ENCODE measurements around the gene TPRG1. TPM values are rescaled to one million over a fixed set of nuclear protein-coding genes. Genes with fewer than 3 reads are reported as not detected.

Gene TPRG1
- total and polyA plus RNA-seq, 2 of the 8 experiments (the other 6 are each of a cell fraction or from before 2014, with no cell fraction given) = 0.37 to 0.47 TPM

- Histone ChIP-seq H3K79me2 (ENCODE audit: control insufficient read depth in 1 of 2, insufficient read depth in 2 of 2, low read length in 2 of 2) (no peaks in the 10 kb centered on the region), H2BK120ac (replicated peaks; ENCODE audit: low read depth, low read length) (no peak overlapping the region), H2BK20ac (ENCODE audit: low read length) (no peak overlapping the region), H3K14ac (ENCODE audit: insufficient read length) (no peak overlapping the region), H3K4me2 (ENCODE audit: insufficient read depth in 1 of 2, low read depth in 2 of 2, low read length in 2 of 2) (no peak overlapping the region), H3K4me1 (replicated peaks in 1 of 4; ENCODE audit: control insufficient read depth in 3 of 4, insufficient read depth in 4 of 4, low read length in 3 of 4) (peaks cover 0 to 3% (median 1%) of the 10 kb centered on the region in 4 experiments; a peak in 2 of 7 replicates), H3K4me3 (ENCODE audit: extremely low read depth in 1 of 4, insufficient read depth in 2 of 4, low read depth in 3 of 4, low read length in 4 of 4) (no peak overlapping the region), H3K56ac (replicated peaks; ENCODE audit: insufficient read length, low read depth, low read length) (no peak overlapping the region), H4K91ac (replicated peaks; ENCODE audit: insufficient read length, low read length) (no peak overlapping the region), H4K20me1 (replicated peaks in 1 of 2; ENCODE audit: control insufficient read depth in 1 of 2, insufficient read depth in 2 of 2, low read length in 2 of 2) (no peaks in the 10 kb centered on the region), H3K27me3 (replicated peaks in 1 of 4; ENCODE audit: control insufficient read depth in 3 of 4, extremely low read depth in 1 of 4, insufficient read depth in 3 of 4, low read length in 3 of 4) (no peaks in the 10 kb centered on the region), H3K9ac (replicated peaks in 1 of 4; ENCODE audit: extremely low read depth in 1 of 4, low read depth in 3 of 4, low read length in 3 of 4) (no peak overlapping the region), H3K23ac (ENCODE audit: insufficient read length) (no peak overlapping the region), H3K27ac (ENCODE audit: low read depth, low read length) (no peak overlapping the region), H2AK5ac (ENCODE audit: low read depth, low read length) (no peak overlapping the region), H3K23me2 (ENCODE audit: low read depth, low read length) (no peaks in the 10 kb centered on the region; the same call in 1 of the 2 replicates), H2BK15ac (ENCODE audit: low read length) (no peak overlapping the region), H4K8ac (ENCODE audit: extremely low read depth, insufficient read depth, low read length) (no peak overlapping the region), H3K36me3 (ENCODE audit: control insufficient read depth in 2 of 4, insufficient read depth in 4 of 4, low read length in 3 of 4) (no peaks in the 10 kb centered on the region), H2AFZ (ENCODE audit: low read length) (0 out of 2 replicates have a peak overlapping the region, but pooled peaks have one; percentile 73), H3K18ac (ENCODE audit: extremely low read depth, low read length) (no peak overlapping the region), H4K5ac (ENCODE audit: insufficient read length, low read depth, low read length) (no peak overlapping the region), H2BK12ac (ENCODE audit: low read depth, low read length) (no peak overlapping the region), H3K4ac (replicated peaks; ENCODE audit: insufficient read length, low read depth, low read length) (no peak overlapping the region), H2BK5ac (ENCODE audit: low read depth, low read length) (no peak overlapping the region), H3K9me3 (ENCODE audit: insufficient read depth in 2 of 2, low read depth in 1 of 2, low read length in 1 of 2) (no peaks in the 10 kb centered on the region), H3K79me1 (ENCODE audit: low read depth, low read length) (no peaks in the 10 kb centered on the region)
- FAIRE-seq (no peak), DNase-seq (ENCODE audit: low read depth in 1 of 2, low spot score in 2 of 2) (no peak)
- CTCF ChIA-PET (ENCODE audit: partially characterized antibody) = no interaction called here
- POLR2A ChIA-PET (ENCODE audit: partially characterized antibody) = no interaction called here
- WGBS, 2 experiments (ENCODE audit: extremely low coverage in 1 of 2, insufficient coverage in 1 of 2, insufficient read length in 1 of 2, insufficient replicate concordance in 2 of 2, low coverage in 1 of 2, low lambda C conversion rate in 2 of 2, missing lambda C conversion rate in 1 of 2) = 86% methylated on average over 3 of the region's 3 CpGs; no CpG with 5 or more reads in 1 of the 2 experiments
- no peak for TF ChIP-seq BRCA1 (IDR thresholded peaks at IDR 0.05; ENCODE audit: low read depth, low read length)
- TF ChIP-seq GTF2F1 (IDR thresholded peaks at IDR 0.05; ENCODE audit: borderline replicate concordance, low read depth, low read length) = no peak
- TF ChIP-seq, protein P1, sequence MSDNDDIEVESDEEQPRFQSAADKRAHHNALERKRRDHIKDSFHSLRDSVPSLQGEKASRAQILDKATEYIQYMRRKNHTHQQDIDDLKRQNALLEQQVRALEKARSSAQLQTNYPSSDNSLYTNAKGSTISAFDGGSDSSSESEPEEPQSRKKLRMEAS (IDR thresholded peaks at IDR 0.05) = no peak
- no peak for TF ChIP-seq SUZ12 (IDR thresholded peaks at IDR 0.05; ENCODE audit: low read length)
- no peak for TF ChIP-seq RXRA (IDR thresholded peaks at IDR 0.05; ENCODE audit: insufficient read depth, low read depth, low read length)
- TF ChIP-seq SP4 (IDR thresholded peaks at IDR 0.05; ENCODE audit: low read length) = no peak
- no peak for TF ChIP-seq RFX5 (IDR thresholded peaks at IDR 0.05; ENCODE audit: borderline replicate concordance, low read depth, low read length)
- no peak for TF ChIP-seq KDM5A (IDR thresholded peaks at IDR 0.05; ENCODE audit: low read length)
- TF ChIP-seq CHD1 (IDR thresholded peaks at IDR 0.05; ENCODE audit: low read depth, low read length) = no peak
- TF ChIP-seq MAFK (IDR thresholded peaks at IDR 0.05; ENCODE audit: low read depth, low read length) = no peak
- TF ChIP-seq EGR1 (IDR thresholded peaks at IDR 0.05; ENCODE audit: borderline replicate concordance, low read depth, low read length) = no peak
- no peak for TF ChIP-seq NRF1 (IDR thresholded peaks at IDR 0.05; ENCODE audit: low read depth, low read length)
Observed at GRCh38 chr3:189295089-189295488, 123.3 kb downstream of the TPRG1 start.

All from H1 (cell line).